Upper lobe of left lung (tissue), 6 donors: ENCODE data around the gene NCF2. TPM values are rescaled to one million over a fixed set of nuclear protein-coding genes. Genes with fewer than 3 reads are reported as not detected.

Experiments used
- ATAC-seq, 2 donors: fragments of 200-7000 bp; cut with Tn5 transposase; one replicate each; pipeline ENCODE4 v1.9.1; 2022; ENCODE audit warnings: mild to moderate bottlenecking in 2 of 2, moderate library complexity in 2 of 2; ENCODE audit not compliant: low FRiP score in 2 of 2
- DNase-seq, 2 donors: peaks; one replicate each; pipeline ENCODE4 v3.0.0-alpha.2; 2019 to 2020
- H3K27ac ChIP-seq, 4 donors: fragments of 200-600 bp; sonication (generic); one replicate each; pipeline ENCODE4 v1.5.1; 2016 to 2019
- H3K27me3 ChIP-seq, 4 donors: fragments of 200-600 bp; sonication (generic); one replicate each; pipeline ENCODE4 v1.5.1; 2017 to 2019
- H3K36me3 ChIP-seq, 4 donors: fragments of 200-600 bp; sonication (generic); one replicate each; pipeline ENCODE4 v1.5.1; 2016 to 2019
- H3K4me1 ChIP-seq, 4 donors: fragments of 200-600 bp; sonication (generic); one replicate each; pipeline ENCODE4 v1.5.1; 2018 to 2019
- H3K4me3 ChIP-seq, 4 donors: fragments of 200-600 bp; sonication (generic); one replicate each; pipeline ENCODE4 v1.5.1; 2017 to 2019; ENCODE audit warnings: mild to moderate bottlenecking in 2 of 4, moderate library complexity in 1 of 4
- H3K9me3 ChIP-seq, 4 donors: fragments of 200-600 bp; sonication (generic); one replicate each; pipeline ENCODE4 v1.5.1; 2018 to 2019
- CTCF ChIP-seq, 6 experiments: fragments of 450-650 bp in 4 of 6; fragments of 200-600 bp in 2 of 6; sonication (generic) in 2 of 6; IDR thresholded peaks; one replicate each; pipeline ENCODE4 v1.5.1; 2016 to 2019; ENCODE audit warnings: antibody characterized with exemption in 6 of 6
- EP300 ChIP-seq, 4 donors: sonication (generic); formaldehyde crosslinking; IDR thresholded peaks; one replicate each; pipeline ENCODE4 v1.5.1; 2017; ENCODE audit warnings: antibody characterized with exemption in 4 of 4, control low read depth in 2 of 4
- POLR2A ChIP-seq, 4 donors: fragments of 450-650 bp; IDR thresholded peaks; one replicate each; pipeline ENCODE4 v1.5.1; 2016 to 2017; ENCODE audit warnings: antibody characterized with exemption in 4 of 4, mild to moderate bottlenecking in 2 of 4
- POLR2AphosphoS5 ChIP-seq, 2 donors: sonication (generic); formaldehyde crosslinking; IDR thresholded peaks; one replicate each; pipeline ENCODE4 v1.5.1; 2017; ENCODE audit warnings: antibody characterized with exemption in 2 of 2
- WGBS, 2 donors: methylation state at CpG; one replicate each; pipeline ENCODE4 v1.1.5; 2017 to 2018; 5-methylcytosine and 5-hydroxymethylcytosine counted together
- total RNA-seq, 6 donors: library from RNA; depleted of rRNA in 4 of 6; stranded (reverse); fragments of >200 nt in 4 of 6; gene quantifications; one replicate each; pipeline versions ENCODE4 v1.1.0 to v1.2.1, GENCODE V29; 2016 to 2021
- donor health status: DM: no; HTN: no; CAD: no; lungs with moderate emphysema.
- donor health status: DM: no; HTN: yes; CAD: no; lungs with severe emphysema.

NCF2 gene
- total RNA-seq, 6 donors from 2014 or later, result 68.5 to 202 (median 143) TPM

DNA sequence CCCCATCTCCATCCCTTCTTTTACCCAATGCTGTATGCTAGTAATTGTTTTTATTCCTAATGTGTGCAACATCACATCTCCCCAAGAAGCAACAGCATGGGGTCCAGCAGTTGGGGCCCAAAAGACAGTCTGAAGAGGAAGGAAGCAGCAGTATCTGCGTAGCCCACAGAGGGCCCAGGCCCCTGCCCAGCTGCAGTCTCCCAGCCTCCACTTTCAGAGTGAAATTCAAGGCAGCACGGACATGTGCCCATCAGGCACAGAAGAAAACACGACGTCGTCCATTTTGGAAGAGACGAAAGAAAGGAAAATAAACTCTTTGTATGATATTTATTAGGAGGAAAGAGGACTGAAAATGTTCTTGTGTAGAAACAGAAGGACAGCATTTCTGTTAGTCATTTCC lies 37.4 kb downstream of the NCF2 start:
- 88 to 92% methylated on average over 6 of the region's 6 CpGs for WGBS, 2 donors
- no peak for TF ChIP-seq POLR2A (IDR thresholded peaks at IDR 0.05)
- H3K4me3 ChIP-seq, result no peak overlapping the region
- no peaks in the 10 kb centered on the region for H3K27me3 ChIP-seq
- H3K4me1 ChIP-seq, result peaks cover 0 to 6% (median 0%) of the 10 kb centered on the region in 4 donors
- no peak overlapping the region for H3K27ac ChIP-seq
- no peaks in the 10 kb centered on the region for H3K9me3 ChIP-seq
- peaks cover 13 to 89% (median 49%) of the 10 kb centered on the region in 4 donors for H3K36me3 ChIP-seq
- DNase-seq (peak in 1 of 2 donors; percentile 5), ATAC-seq (no peak)

DNA sequence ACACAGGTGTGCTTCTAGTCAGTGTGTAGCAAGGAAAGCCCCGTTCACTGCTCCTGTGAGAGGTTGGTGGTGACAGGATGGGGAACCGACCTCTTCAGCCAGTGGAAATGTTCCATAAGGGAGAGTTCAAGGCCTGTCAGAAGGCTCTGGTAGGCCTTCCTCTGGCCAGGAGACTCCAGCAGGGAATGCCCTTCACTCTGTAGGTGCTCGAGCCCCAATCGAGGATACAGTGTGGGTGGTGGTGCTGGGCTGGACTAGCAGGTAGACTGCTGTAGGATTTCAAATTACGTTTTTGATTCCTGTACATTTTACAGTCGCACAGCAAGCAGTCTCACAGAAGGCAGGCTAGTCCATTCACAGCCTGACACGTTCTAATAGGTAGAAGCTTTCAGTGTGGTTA lies 37.8 kb downstream of the NCF2 start:
- Histone ChIP-seq H3K9me3 (no peaks in the 10 kb centered on the region), H3K4me1 (peaks cover 0 to 6% (median 0%) of the 10 kb centered on the region in 4 donors), H3K36me3 (peaks cover 13 to 88% (median 50%) of the 10 kb centered on the region in 4 donors), H3K27me3 (no peaks in the 10 kb centered on the region), H3K4me3 (no peak overlapping the region), H3K27ac (no peak overlapping the region)
- ATAC-seq, result no peak
- 88 to 96% methylated on average over 7 of the region's 7 CpGs for WGBS, 2 donors
- DNase-seq, result no peak
- TF ChIP-seq CTCF (IDR thresholded peaks at IDR 0.05), result no peak
- no peak for TF ChIP-seq POLR2AphosphoS5 (IDR thresholded peaks at IDR 0.05)
- TF ChIP-seq POLR2A (IDR thresholded peaks at IDR 0.05), result no peak
- TF ChIP-seq EP300 (IDR thresholded peaks at IDR 0.05), result no peak

DNA sequence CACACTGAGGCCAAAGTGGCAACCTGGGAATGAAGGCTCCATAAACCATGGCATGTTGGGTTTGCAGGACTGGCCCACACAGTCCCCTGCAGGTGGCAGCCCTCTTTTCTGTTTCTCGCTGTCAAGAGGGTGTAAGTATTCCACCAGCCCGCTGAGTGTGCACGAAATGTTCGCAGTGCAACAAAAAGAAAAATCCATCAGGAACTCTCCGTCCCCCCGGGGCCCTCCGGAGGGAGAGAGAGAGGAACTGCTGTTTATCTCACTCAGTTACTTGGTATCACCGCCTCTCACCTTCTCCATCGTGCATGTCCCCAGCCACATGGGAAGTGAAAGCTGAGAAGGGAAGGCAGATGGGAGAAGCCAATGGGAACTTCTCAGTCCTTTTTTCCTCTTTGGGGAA lies 38.3 kb downstream of the NCF2 start:
- ATAC-seq (no peak), DNase-seq (no peak)
- H3K27me3 ChIP-seq, result no peaks in the 10 kb centered on the region
- no peak overlapping the region for H3K27ac ChIP-seq
- H3K9me3 ChIP-seq, result no peaks in the 10 kb centered on the region
- peaks cover 13 to 88% (median 53%) of the 10 kb centered on the region in 4 donors for H3K36me3 ChIP-seq
- TF ChIP-seq POLR2A (IDR thresholded peaks at IDR 0.05) (no peak), CTCF (IDR thresholded peaks at IDR 0.05) (no peak), EP300 (IDR thresholded peaks at IDR 0.05) (no peak), POLR2AphosphoS5 (IDR thresholded peaks at IDR 0.05) (no peak)
- peaks cover 0 to 6% (median 0%) of the 10 kb centered on the region in 4 donors for H3K4me1 ChIP-seq
- 79 to 83% methylated on average over 8 to 9 of the region's 9 CpGs for WGBS, 2 donors
- H3K4me3 ChIP-seq, result no peak overlapping the region

DNA sequence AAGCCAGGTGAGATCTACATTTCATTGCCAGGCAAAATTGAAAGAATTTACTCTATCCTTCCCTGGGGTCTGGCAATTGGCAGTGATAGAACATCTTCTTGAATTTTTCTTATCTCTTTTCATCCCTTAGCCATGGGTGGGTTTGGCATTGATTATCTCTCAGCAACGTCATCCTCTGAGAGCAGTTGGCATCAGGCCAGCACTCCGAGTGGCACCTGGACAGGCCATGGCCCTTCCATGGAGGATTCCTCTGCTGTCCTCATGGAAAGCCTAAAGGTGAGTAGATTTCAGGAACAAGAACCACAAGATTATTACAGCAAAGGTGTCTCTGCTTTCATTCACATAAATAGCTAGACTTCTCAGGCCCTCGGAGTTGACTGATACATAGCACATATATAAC lies 39.3 kb downstream of the NCF2 start:
- H3K9me3 ChIP-seq, result no peaks in the 10 kb centered on the region
- TF ChIP-seq POLR2A (IDR thresholded peaks at IDR 0.05) (no peak), CTCF (IDR thresholded peaks at IDR 0.05) (no peak), EP300 (IDR thresholded peaks at IDR 0.05) (no peak), POLR2AphosphoS5 (IDR thresholded peaks at IDR 0.05) (no peak)
- ATAC-seq (no peak), DNase-seq (no peak)
- 50 to 62% methylated on average over 3 of the region's 3 CpGs for WGBS, 2 donors
- H3K36me3 ChIP-seq, result peaks cover 13 to 98% (median 62%) of the 10 kb centered on the region in 4 donors
- no peak overlapping the region for H3K4me3 ChIP-seq
- H3K27ac ChIP-seq, result no peak overlapping the region
- peaks cover 0 to 6% (median 0%) of the 10 kb centered on the region in 4 donors for H3K4me1 ChIP-seq
- H3K27me3 ChIP-seq, result no peaks in the 10 kb centered on the region

- Histone ChIP-seq H3K36me3 (peaks cover 22 to 91% (median 55%) of the 10 kb centered on the region in 4 donors), H3K27me3 (no peaks in the 10 kb centered on the region), H3K4me1 (peaks cover 0 to 6% (median 2%) of the 10 kb centered on the region in 4 donors), H3K4me3 (no peak overlapping the region), H3K9me3 (no peaks in the 10 kb centered on the region), H3K27ac (no peak overlapping the region)
- TF ChIP-seq CTCF (IDR thresholded peaks at IDR 0.05), result no peak
- TF ChIP-seq POLR2AphosphoS5 (IDR thresholded peaks at IDR 0.05), result no peak
- TF ChIP-seq EP300 (IDR thresholded peaks at IDR 0.05), result no peak
- no peak for TF ChIP-seq POLR2A (IDR thresholded peaks at IDR 0.05)
- peak in 1 of 2 donors; percentile 37 for DNase-seq
- WGBS, 2 donors, result 68 to 80% methylated on average over 1 of the region's 1 CpG
- ATAC-seq, result peak in 1 of 2 donors; percentile 66
These were observed 42.1 kb downstream of the NCF2 start for GRCh38 chr1:183548116-183548515.
